HUDEP-2 (cell line): ENCODE results near the gene SLC39A11.
"Not testable (repeated sequence)": the region's sequence is repeated elsewhere in the genome, so short reads cannot be mapped to it uniquely, and the experiment has no call there.

ENCODE experiments used
- DNase-seq, 76 experiments: peaks; one replicate each; lab custom pipeline; 2025; ENCODE audit not compliant: unreplicated experiment in 76 of 76; lab: John Stamatoyannopoulos, UW

SLC39A11 gene

DNA sequence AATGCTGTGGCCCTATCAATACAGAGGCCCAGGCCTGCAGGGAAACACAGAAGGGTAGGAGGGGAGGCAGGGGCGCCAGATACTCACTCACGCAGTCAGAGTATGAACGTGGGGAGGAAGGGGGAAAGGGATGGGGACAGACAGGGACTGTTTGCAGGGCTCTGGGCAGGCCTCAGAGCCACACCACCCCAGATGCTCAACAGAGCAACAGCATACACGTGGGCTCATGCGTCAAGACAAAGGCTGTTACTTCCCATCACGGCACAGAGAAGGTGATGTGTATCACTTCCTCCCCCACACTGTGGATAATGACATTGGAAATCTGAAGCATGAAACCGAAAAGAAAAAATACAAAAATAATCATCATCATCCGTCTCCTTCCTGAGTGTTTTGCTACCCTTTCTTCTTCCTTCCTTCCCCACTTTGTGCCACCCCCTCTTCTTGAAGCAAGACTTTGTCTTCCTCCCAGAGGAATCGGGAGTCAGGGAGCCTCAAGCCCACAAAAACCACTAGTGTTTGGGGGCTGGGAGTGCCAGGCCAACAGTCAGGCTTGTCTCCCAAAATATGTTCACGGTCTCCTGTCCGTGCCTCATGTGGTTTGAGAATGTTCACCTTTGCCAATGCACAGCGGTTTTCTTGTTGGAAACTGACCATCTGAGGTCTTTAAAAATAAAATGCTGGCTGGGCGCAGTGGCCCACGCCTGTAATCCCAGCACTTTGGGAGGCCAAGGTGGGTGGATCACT lies 20.1 kb downstream of the SLC39A11 start:
- DNase-seq: no peak

DNA sequence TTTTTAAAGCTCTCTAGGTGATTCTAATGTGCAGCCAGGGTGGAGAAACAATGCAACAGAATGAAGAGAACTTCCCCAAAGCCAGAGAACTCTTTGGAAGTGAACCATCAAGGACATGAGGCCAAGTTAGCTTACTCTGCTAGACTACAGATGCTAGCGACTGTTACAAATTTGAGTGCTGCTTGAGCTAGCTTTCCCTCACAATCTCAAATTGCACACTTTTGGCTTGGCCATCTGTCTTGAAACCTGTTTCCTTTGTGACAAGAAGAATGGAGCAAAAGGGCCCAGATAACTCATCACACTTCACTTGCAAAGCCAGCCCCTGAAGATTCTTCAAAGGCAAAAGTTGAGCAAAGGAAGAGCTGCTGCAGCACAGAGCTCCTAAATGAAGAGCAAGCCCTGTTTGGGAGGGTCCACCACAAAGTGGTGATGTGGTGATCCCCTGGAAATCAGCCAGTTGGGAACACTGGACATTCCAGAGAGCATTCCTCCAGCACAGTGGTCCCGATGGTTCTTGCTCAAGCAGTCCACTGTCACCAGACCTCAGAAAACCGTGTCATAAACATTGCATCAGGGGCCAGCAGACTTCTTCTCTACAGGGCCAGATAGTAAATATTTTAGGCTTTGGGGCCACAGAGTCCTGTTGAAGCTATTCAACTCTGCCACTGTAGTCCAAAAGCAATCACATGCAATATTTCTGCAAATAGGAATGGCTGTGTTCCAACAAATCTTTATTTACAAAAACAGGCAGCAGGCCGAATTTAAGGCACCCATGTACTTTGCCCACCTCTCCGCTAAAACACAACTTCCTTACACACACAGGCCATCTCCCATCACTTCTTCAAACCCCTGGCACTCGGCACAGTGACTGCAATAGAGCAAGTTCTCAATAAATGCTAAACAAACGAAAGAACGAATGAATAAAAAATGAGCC lies 21.2 kb downstream of the SLC39A11 start:
- no peak for DNase-seq

DNA sequence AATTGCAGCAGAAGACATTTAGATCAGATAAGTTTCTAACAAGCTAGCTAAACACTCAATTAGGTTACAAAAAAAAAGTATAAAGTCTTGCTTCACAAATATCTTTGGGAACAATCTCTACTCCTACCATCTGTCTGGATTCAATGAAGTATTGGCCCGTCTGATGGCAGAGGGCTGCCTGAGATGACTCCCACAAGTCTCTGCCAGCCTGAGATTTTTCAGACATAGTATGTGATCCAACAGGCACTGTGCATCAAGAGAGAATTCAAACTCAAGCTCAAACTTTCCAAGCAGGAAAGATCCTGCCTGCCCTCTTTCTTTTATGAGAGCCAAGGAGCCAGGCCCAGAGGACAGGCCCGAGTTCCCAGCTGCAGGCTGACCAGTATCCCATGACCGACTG lies 22.6 kb downstream of the SLC39A11 start:
- DNase-seq: no peak

DNA sequence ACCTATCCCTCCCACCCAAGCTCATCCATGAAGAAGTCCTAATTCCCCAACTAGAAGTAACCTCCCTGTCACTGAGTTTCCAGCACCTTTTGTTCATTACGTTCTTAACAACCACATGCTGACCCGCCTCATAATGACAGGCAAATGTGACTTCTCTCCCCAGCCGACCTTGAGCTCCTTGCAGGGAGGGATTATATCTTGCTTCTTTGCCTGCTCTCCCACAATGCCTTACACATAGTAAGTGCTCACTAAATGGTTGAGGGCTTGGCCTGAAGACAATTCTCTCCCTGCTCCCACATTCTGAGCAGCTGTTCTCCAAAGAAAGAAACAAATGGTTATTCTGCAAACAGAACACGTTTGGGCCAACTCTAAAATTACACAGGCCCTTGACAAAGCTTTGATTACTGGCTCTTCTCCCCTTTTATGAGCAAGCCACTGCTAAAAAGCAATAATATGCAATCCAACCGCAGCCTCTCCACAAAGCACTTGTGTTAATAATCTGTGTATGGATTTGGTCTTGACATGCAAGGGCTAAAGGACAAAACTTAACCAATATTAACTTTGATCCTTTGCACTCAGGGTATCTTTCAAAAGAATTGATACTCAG lies 23.2 kb downstream of the SLC39A11 start:
- no peak for DNase-seq

DNA sequence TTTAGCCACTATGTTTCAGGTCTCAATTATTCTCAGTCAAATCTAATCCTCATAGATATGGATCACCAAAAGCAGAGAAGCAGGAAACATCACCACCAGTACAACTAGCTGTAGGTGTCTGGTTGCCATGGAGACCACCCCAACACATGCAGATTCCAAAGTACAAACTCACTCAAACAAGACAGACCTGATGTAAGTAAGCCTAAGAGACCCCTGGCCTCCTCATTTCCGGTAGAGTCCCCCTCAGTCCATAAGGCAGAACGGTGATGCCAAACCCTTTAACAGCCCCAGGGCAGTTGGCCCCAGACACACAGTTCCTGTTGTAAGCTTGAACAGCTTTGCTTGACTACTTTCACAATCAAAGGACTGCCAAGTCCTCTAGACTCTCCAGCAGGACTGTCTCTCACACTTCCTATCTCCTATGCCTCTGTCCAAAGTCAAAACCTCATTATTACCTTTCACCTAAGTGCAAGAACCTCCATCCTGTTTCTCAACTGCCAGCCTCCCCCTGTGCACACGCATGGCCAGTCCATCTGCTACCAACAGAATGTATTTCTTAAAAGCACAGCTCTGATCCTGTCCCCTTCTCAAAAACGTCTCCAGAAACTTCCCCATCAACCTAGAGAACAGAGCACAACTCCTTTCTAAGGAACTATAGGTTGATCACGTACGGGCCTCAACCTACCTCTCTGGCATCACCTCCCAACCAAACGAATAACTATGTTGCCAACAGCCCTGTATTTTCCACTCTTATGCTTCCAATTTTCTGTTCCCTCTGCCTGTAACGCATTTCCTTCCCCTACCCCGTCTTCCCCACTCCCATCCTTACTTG lies 23.9 kb downstream of the SLC39A11 start:
- DNase-seq: no peak

DNA sequence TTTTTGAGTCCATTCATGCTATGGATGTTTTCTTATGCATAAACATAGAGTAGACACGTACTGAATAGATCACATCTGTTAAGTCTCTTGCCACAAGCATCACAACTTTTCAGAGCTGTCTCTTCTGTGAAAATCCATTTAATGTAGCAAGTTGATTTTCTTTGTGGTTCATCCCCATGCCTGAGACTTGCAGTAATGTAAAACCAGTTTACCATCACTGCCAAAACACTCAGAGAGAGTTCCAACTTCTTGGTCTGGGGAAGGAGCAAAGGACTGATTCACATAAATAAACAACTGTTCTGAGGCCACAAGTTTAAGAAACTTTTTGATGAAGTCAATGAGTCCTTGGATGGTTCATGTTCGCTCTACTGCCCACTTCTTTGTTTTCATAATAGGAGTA lies 24.8 kb downstream of the SLC39A11 start:
- not testable (repeated sequence) for DNase-seq

DNA sequence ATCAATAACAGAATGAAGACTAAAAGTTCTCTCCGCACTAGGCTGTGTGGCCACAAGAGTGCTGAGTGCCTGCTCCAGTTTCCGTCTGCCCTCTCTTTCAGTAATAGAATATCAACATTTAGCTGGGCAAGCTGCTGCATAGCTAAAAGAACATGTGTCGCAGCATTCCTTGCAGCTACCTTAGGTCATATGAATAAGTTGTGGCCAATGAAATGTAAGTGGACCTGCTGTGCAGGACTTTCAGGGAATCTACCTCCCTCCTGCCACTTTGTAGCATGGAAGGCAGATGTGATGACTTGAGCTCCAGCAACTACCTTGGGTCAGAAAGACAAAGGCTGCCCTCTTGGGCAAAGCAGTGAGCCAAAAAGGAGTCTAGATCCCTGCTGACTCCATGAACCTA lies 25.4 kb downstream of the SLC39A11 start:
- no peak for DNase-seq

DNA sequence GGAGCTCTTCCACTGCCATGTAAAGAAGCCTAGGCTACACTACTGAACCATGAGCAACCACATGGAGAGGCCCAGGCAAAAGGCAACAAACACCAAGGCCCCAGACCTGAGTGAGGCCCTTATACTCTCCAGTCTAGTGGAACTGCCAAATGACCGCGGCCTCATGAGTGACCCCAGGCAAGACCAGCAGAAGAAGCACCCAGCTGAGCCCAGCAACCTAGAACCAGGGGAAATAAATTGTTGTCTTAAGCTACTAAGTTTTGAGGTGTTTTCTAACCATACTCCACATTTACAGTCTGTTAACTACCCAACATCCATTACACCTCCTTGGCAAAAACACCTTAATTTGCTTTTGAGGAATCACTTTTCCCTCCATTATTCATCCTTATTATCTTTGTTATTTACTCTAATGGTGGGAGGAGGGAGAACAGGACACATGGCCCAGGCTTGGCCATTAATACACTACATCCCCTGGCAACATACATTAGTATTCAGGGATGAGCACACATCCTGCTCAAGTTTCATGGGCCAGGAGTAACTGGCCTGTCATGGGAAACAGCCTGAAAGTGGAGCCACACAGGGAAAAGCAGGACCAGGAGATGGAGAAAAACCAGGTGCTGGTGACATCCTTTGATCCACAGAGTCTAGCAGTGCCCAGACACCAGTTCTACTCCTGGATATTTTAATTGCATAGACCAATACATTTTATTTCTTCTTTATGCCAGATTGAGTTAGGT lies 26.2 kb downstream of the SLC39A11 start:
- DNase-seq: no peak

DNA sequence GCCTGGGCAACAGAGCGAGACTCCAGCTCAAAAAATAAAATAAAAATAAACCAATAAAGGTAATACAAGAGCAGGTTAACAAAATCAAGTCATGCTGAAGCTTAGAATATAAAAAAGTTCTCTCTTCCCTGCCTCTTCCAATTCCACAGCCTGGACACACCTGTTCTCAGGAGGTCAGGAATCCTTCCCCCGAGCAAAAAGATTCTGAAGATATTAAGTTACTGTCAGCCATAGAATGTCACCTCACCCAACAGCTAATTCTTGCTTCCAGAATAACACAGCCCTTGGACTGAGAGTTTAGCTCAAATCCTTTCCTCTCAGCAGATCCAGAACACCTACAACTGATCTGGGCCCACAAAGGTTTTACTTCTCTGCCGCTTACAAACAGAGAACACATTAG lies 27.1 kb downstream of the SLC39A11 start:
- DNase-seq: no peak

DNA sequence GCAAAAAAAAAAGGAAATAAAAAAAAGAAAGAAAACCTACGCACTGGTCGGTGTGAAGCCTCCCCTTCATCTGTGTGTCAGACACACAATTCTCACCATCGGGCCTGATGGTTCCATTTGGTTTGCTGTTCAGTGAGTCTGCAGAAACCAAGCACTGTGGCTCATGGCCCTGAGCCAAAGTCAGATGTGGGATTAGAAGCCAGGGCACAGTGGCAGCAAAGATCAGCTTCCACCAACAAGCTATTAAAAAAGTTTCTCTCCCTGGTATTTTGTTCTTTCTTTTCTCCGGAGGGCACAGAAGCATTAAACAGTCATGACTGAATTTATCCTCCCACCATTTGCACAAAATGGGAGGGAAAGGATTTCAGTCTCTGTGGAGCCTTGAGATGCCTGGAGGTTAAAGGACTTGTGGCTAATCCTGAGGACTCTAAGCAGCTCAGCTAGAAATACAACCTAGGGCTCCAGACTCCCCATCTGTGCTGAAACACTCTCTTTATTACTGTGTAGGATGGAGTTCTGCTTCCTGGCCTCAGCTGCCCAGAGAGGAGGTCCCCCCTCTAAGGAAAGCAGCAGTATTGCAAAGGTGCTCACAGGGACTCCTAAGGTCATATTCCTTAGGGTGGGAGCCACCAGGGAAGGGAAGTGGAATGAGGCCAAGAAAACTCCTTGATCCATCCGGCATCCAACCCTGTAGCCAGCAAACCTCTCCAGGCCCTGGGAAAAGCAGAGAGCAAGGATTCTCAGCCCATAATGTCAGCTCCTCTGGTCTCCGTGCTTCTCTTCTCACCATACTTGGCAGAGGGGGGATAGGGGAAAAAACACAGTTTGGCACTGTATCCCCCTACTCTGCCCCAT lies 28.2 kb downstream of the SLC39A11 start:
- DNase-seq: peak in 53 of 76 experiments; percentile 2 to 58 (median 21)

DNA sequence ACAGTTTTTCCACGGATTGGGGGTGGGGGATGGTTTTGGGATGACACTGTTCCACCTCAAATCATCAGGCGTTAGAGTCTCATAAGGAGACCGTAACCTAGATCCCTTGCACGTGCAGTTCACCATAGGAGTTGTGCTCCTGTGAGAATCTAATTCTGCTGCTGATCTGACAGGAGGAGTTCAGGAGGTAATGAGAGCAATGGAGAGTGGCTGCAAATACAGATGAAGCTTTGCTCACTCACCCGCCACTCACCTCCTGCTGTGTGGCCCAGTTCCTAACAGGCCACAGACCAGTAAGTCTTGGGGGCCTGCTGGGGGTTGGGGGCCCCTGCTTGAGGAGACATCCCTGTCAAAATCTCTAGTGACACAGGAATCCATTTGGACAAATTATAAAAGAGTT lies 29.8 kb downstream of the SLC39A11 start:
- DNase-seq: no peak

DNA sequence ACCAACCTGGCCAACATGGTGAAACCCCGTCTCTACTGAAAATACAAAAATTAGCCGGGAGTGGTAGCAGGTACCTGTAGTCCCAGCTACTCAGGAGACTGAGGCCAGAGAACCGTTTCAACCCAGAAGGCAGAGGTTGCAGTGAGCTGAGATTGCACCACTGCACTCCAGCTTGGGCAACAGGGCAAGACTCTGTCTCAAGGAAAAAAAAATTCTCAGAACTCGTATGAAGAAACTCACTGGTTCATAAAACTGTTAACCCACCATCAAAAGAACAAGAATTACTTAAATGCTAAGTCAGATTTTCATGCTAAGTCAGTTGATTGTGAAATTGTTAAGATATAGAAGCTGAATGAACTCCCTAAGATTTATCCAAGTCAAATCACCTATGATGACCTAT lies 31.3 kb downstream of the SLC39A11 start:
- DNase-seq: no peak

DNA sequence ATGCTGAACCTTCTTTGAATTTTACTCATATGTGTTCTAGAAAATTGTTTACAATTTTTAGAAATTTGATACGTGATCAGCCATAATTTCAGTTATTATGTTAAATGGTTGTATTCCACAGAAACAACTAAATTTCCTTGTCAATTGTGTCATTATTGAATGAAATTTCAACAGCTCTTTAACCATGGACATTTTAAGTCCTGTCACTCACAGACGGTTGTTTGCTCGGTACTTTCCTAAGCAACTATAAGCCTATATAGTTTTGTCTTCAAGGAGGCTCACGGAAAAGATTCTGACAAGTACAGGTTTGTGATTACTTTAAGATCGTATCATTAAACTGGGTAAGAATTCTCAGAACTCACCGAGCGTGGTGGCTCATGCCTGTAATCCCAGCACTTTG lies 31.8 kb downstream of the SLC39A11 start:
- no peak for DNase-seq

DNA sequence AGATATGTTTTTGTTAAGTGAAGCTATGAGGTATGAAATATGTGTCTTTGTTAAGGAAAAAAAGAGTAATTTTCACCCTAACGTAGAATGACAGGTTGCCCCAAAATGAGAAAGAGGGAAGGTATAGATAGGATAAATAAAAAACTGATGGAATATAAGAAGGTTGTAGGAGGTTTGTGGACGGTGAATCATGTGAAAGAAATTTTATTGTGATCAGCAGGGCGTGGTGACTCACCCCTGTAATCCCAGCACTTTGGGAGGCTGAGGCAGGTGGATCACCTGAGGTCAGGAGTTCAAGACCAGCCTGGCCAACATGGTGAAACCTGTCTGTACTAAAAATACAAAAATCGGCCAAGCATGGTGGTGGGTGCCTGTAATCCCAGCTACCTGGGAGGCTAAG lies 32.8 kb downstream of the SLC39A11 start:
- DNase-seq: not testable (repeated sequence)

DNA sequence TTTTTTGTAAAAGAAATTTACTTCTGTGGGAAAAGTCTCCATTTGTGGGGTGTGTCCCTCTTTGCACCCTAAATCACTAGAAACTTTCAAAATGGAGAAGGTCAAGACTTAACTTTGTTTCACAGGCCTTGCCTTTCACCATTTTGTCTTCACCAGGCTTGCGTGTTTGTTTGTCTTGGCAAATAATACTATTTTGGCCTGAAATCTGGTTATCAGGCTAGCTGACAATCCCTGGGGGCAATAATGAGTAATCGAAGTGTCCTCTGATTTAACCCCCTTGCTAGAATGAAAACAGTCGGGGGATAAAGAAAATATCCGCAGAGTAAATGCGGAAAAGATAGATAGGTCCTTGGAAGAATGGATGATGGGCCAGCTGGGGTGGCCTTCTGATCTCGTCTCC lies 34.5 kb downstream of the SLC39A11 start:
- no peak for DNase-seq

DNA sequence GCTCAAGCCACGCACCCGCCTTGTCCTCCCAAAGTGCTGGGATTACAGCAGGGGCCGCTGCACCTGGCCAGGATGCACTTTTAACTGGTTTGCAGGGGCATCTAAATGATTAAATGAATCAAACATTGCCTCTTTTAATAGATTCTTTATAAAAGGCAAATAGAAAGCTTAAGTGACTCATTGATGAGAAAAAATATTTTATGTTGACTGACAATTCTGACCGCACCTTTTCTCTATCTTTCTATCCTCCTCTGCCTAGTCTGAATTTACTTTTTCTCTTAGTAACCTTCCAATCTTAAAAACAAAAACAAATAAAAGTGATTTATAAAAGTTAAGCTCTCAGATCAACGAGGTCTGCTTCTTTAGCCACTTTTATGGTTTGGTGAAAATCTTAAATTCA lies 35.3 kb downstream of the SLC39A11 start:
- no peak for DNase-seq

DNA sequence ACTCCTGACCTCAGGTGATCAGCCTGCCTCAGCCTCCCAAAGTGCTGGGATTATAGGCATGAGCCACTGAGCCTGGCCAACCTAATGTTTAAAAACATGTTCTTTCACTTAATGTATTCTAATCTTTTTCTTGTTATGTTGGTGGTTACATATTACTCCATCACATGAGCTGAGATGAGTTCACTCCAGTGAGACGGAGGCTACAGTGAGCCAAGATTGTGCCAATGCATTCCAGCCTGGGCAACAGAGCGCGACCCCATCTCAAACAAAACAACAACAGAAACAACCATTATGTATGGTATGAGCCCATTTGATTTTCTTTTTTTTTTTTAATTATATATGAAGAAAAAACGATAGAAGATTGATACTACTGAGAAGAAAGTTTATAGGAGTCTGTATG lies 39.6 kb downstream of the SLC39A11 start:
- no peak for DNase-seq

DNA sequence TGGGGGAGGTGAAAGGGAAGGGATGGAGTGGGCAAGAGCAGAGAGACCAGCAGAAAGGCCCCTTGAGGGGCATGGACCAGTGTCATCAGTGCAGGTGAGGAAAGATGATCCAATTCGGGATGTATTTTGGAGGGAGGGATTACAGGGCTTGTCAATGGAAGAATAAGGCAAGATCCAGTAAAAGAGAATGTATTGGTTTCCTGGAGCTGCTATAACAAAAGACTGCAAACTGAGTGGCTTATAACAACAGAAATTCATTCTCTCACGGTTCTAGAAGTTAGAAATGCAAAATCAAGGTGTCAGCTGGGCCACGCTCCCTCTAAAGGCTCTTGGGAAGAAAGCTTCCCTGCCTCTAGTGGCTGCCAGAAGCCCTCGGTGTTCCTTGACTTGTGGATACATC lies 41.7 kb downstream of the SLC39A11 start:
- no peak for DNase-seq

DNA sequence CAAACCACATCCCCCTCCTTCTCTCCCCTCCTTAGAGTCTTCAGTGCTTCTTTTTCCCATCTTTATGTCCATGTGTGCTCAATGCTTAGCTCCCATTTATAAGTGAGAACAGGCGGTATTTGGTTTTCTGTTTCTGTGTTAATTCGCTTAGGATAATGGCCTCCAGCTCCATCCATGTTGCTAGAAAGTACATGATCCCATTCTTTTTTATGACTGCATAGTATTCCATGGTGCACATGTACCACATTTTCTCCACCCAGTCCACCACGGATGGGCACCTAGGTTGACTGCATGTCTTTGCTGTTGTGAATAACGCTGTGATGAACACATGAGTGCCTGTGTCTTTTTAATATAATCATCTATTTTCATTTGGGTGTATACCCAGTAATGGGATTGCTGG lies 44.3 kb downstream of the SLC39A11 start:
- DNase-seq: no peak
